ENCODE results near the gene SPATA31D3.
"Not testable (repeated sequence)": the region's sequence is repeated elsewhere in the genome, so short reads cannot be mapped to it uniquely, and the experiment has no call there.

Gene SPATA31D3

DNA sequence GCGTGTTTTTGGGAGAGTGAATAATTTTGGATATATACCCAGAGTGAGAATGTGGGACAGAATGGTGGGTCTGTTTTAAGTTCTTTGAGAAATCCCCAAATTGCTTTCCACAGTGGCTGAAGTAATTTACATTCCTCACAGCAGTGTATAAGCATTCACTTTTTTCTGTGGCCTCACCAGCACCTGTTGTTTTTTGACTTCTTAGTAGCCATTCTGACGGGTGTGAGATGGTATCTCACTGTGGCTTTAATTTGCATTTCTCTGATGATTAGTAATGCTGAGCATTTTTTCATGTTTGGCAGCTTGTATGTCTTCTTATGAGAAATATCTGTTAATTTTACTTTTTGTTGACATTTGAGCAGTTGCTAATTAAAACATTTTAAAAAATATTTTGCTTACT is 35.9 kb downstream of the SPATA31D3 start:
- DNase-seq (ENCODE audit: low read depth in 3 of 3), result no peak

DNA sequence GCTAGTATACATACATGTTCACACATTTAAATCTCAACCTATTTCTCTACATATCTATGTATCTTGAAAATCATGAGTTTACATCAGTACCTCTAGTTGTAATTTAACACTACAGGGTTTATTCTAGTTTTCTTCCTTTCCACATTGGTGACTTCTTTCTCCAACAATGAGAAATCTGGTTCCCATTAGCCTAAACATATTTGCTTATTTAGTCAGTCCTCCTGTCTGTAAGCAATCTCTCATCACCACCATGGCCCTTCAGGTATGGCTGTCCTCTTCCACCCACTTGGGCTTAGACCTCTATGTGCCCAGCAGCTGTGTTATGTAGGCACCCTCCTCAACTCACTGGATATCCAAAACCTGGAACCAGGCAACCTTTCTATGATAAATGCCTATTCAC is 37.3 kb downstream of the SPATA31D3 start:
- DNase-seq (ENCODE audit: low read depth in 3 of 3), result no peak

DNA sequence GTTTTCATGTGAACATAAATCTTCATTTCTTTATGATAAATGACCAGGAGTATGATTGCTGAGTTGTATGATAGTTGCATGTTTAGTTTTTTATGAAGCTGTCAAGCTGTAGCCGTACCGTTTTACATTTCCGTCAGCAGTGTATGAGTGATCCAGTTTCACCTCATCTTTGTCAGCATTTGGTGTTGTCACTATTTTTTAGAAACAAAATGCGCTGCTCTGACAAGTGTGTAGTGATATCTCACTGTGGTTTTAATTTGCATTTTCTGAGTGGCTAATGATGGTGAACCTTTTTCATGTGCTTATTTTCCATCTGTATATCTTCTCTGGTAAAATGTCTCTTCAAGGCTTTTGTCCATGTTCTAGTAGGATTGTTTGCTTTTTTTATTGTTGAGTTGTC is 38.6 kb downstream of the SPATA31D3 start:
- no peak for DNase-seq (ENCODE audit: low read depth in 3 of 3)

DNA sequence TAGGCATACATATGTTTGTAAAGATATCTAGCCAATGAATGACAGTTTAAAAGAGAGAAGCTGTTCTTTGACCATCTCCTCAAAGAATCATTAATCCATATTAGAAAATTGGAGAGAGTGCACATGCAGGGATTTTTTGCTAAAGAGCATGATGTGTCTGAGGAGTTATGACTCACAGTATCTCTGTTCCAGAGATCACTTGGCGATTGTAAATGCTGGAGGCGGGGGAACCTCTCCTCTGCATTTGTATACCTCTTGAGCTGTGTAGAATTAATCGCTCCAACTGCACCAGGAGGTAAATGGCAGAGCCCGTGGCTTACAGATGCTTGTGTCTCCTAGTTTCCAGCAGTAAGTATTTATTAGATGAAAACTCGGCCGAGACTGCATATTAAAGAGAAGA is 41.6 kb downstream of the SPATA31D3 start:
- no peak for DNase-seq (ENCODE audit: low read depth in 3 of 3)

DNA sequence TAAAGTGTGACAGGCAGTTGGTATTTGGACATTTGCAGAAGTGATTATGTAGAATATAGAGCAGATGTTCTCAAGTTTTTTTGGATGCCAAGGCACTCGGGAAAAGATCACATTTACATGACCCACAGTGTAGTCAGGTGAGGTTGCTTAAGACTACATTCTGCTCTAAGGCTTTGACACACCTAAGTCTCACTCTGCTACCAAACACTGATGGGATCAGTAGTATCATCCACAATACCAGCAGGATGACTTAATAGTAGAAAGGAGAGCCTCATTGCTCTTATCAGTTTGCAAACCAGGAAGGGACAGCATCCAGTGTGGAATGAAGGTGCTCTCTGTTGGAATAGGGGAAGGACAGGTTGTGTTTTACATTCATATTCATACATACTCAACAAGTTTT is 42.8 kb downstream of the SPATA31D3 start:
- no peak for DNase-seq (ENCODE audit: low read depth in 3 of 3)

GRCh38 chr9:81988472-81988871 is 45.2 kb downstream of the SPATA31D3 start, which contains the start of gene SPATA31D1:
Gene SPATA31D1 (plus strand): TSS chr9:81988772. CDS start chr9:81988819, 47 bp downstream.
- not testable (repeated sequence) for DNase-seq (ENCODE audit: low read depth in 3 of 3)

GRCh38 chr9:81989700-81990099 is 46.4 kb downstream of the SPATA31D3 start:
- DNase-seq (ENCODE audit: low read depth in 3 of 3), result no peak

DNA sequence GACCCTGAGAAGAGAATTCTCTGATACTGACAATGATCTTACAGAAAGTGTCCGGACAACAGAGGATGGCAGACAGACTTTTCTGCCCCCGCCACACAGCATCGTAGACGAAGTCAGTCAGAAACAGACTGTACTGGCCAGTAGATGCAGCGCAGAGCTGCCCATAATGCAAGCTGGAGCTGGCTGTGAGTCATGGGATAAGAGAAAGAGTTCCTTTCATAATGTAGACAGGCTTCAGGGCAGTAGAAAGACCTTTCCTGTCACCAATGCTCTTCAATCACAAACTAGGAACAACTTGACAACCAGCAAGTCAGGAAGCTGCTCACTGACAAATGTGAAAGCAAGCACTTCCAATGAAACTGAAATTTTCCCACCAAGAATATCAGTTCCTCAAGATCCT is 50.4 kb downstream of the SPATA31D3 start:
- no peak for DNase-seq (ENCODE audit: low read depth in 3 of 3)
